ACC112 (cell line): ENCODE measurements around the gene NHSL1.
A peak's percentile ranks its signal among the peaks of the same experiment; 100 is the strongest.

Experiments used
- H2AFZ ChIP-seq: fragments of 200-600 bp; sonication (generic); one replicate; pipeline ENCODE4 v1.6.0; 2017; ENCODE audit warnings: antibody characterized with exemption, low read length; ENCODE audit not compliant: unreplicated experiment
- H3K27ac ChIP-seq: fragments of 200-600 bp; sonication (generic); 2 replicates; pipeline ENCODE4 v1.5.1; 2014; ENCODE audit warnings: low read depth, mild to moderate bottlenecking, antibody characterized with exemption, low read length, moderate library complexity
- H3K27me3 ChIP-seq: fragments of 200-600 bp; sonication (generic); 2 replicates; pipeline ENCODE4 v1.6.1; 2014; ENCODE audit warnings: mild to moderate bottlenecking, antibody characterized with exemption, low read length, moderate library complexity, mixed read lengths; ENCODE audit not compliant: insufficient read depth
- H3K36me3 ChIP-seq: fragments of 200-600 bp; sonication (generic); 2 replicates; pipeline ENCODE4 v1.6.1; 2016; ENCODE audit warnings: mild to moderate bottlenecking, antibody characterized with exemption, low read length, moderate library complexity, mixed read lengths; ENCODE audit not compliant: insufficient read depth
- H3K4me1 ChIP-seq: fragments of 200-600 bp; sonication (generic); one replicate; pipeline ENCODE4 v1.6.1; 2016; ENCODE audit warnings: low read length, mixed read lengths; ENCODE audit not compliant: insufficient read depth, unreplicated experiment, control insufficient read depth
- H3K4me3 ChIP-seq: fragments of 200-600 bp; sonication (generic); 2 replicates; pipeline ENCODE4 v1.5.1; 2014; ENCODE audit warnings: mild to moderate bottlenecking, low read depth, low read length
- H3K79me2 ChIP-seq: fragments of 200-600 bp; sonication (generic); one replicate; pipeline ENCODE4 v1.6.0; 2016; ENCODE audit warnings: low read length; ENCODE audit not compliant: control insufficient read depth, unreplicated experiment, insufficient read depth

The NHSL1 gene

GRCh38 chr6:138485005-138485545 lies 14.2 kb downstream of the NHSL1 start:
- H3K27me3 ChIP-seq: no peaks in the 10 kb centered on the region
- peak overlapping the region; percentile 25 for H2AFZ ChIP-seq
- no peak overlapping the region for H3K27ac ChIP-seq
- H3K36me3 ChIP-seq: peaks cover 5% of the 10 kb centered on the region; the same call in 1 of the 2 replicates
- peaks cover 4% of the 10 kb centered on the region for H3K4me1 ChIP-seq
- H3K4me3 ChIP-seq: peak overlapping the region; percentile 61
- peaks cover 20% of the 10 kb centered on the region for H3K79me2 ChIP-seq

- Histone ChIP-seq H3K79me2 (peaks cover 24% of the 10 kb centered on the region), H3K27ac (no peak overlapping the region), H3K4me3 (no peak overlapping the region)
Measured at GRCh38 chr6:138484018-138484731, 15.1 kb downstream of the NHSL1 start.

GRCh38 chr6:138482816-138483215 lies 16.5 kb downstream of the NHSL1 start:
- Histone ChIP-seq H3K27me3 (no peaks in the 10 kb centered on the region), H3K4me3 (no peak overlapping the region), H3K79me2 (peaks cover 24% of the 10 kb centered on the region), H3K4me1 (peaks cover 4% of the 10 kb centered on the region), H2AFZ (no peak overlapping the region), H3K27ac (no peak overlapping the region), H3K36me3 (peaks cover 10% of the 10 kb centered on the region; the same call in 1 of the 2 replicates)

More at GRCh38 chr6:138484018-138484731, 15.1 kb downstream of the NHSL1 start:
- H3K4me1 ChIP-seq: peaks cover 4% of the 10 kb centered on the region
- H2AFZ ChIP-seq: peak overlapping the region; percentile 25
- no peaks in the 10 kb centered on the region for H3K27me3 ChIP-seq
- H3K36me3 ChIP-seq: peaks cover 10% of the 10 kb centered on the region; the same call in 1 of the 2 replicates

- Histone ChIP-seq H3K27me3 (no peaks in the 10 kb centered on the region), H3K36me3 (peaks cover 6% of the 10 kb centered on the region; the same call in 1 of the 2 replicates), H3K4me1 (peaks cover 4% of the 10 kb centered on the region)
Measured at GRCh38 chr6:138480279-138480949, 18.9 kb downstream of the NHSL1 start.

GRCh38 chr6:138477913-138478539 lies 21.3 kb downstream of the NHSL1 start:
- peaks cover 4% of the 10 kb centered on the region for H3K79me2 ChIP-seq
- no peak overlapping the region for H2AFZ ChIP-seq
- peaks cover 6% of the 10 kb centered on the region; the same call in 1 of the 2 replicates for H3K36me3 ChIP-seq
- H3K27me3 ChIP-seq: no peaks in the 10 kb centered on the region
- H3K4me3 ChIP-seq: no peak overlapping the region
- no peaks in the 10 kb centered on the region for H3K4me1 ChIP-seq
- H3K27ac ChIP-seq: no peak overlapping the region

More at GRCh38 chr6:138480279-138480949, 18.9 kb downstream of the NHSL1 start:
- Histone ChIP-seq H3K4me3 (no peak overlapping the region), H2AFZ (no peak overlapping the region), H3K79me2 (peaks cover 15% of the 10 kb centered on the region), H3K27ac (no peak overlapping the region)

GRCh38 chr6:138476116-138476515 lies 23.2 kb downstream of the NHSL1 start:
- Histone ChIP-seq H2AFZ (no peak overlapping the region), H3K27me3 (no peaks in the 10 kb centered on the region), H3K27ac (no peak overlapping the region), H3K4me3 (no peak overlapping the region), H3K79me2 (peaks cover 4% of the 10 kb centered on the region), H3K4me1 (no peaks in the 10 kb centered on the region), H3K36me3 (peaks cover 6% of the 10 kb centered on the region; the same call in 1 of the 2 replicates)

- no peaks in the 10 kb centered on the region for H3K27me3 ChIP-seq
- H3K79me2 ChIP-seq: no peaks in the 10 kb centered on the region
- no peak overlapping the region for H2AFZ ChIP-seq
- H3K27ac ChIP-seq: no peak overlapping the region
- no peaks in the 10 kb centered on the region for H3K36me3 ChIP-seq
- H3K4me1 ChIP-seq: peaks cover 15% of the 10 kb centered on the region
- H3K4me3 ChIP-seq: no peak overlapping the region
Measured at GRCh38 chr6:138473144-138473543, 26.1 kb downstream of the NHSL1 start.

- no peak overlapping the region for H3K4me3 ChIP-seq
Measured at GRCh38 chr6:138468320-138469015, 30.8 kb downstream of the NHSL1 start.

GRCh38 chr6:138467901-138468300 lies 31.4 kb downstream of the NHSL1 start:
- Histone ChIP-seq H3K27me3 (no peaks in the 10 kb centered on the region), H3K4me3 (no peak overlapping the region), H3K4me1 (peaks cover 23% of the 10 kb centered on the region), H3K36me3 (peaks cover 10% of the 10 kb centered on the region), H3K27ac (no peak overlapping the region), H2AFZ (no peak overlapping the region), H3K79me2 (no peaks in the 10 kb centered on the region)

More at GRCh38 chr6:138468320-138469015, 30.8 kb downstream of the NHSL1 start:
- Histone ChIP-seq H2AFZ (no peak overlapping the region), H3K4me1 (peaks cover 23% of the 10 kb centered on the region), H3K36me3 (peaks cover 6% of the 10 kb centered on the region), H3K27ac (no peak overlapping the region), H3K27me3 (no peaks in the 10 kb centered on the region), H3K79me2 (no peaks in the 10 kb centered on the region)
